Kidney epithelial cell (primary cell): Measurements from ENCODE around the gene ZNF438. TPM values are rescaled to one million over a fixed set of nuclear protein-coding genes. Genes with fewer than 3 reads are reported as not detected.

Experiments used
- DNase-seq: peaks from one replicate; pipeline ENCODE4 v3.0.0-alpha.2; 2010; ENCODE audit warnings: low read depth
- H3K27me3 ChIP-seq: 2 replicates; pipeline ENCODE4 v1.6.0; 2011; ENCODE audit warnings: low read length; ENCODE audit not compliant: control insufficient read depth, insufficient read depth
- H3K36me3 ChIP-seq: 2 replicates; pipeline ENCODE4 v1.5.1; 2011; ENCODE audit warnings: low read length; ENCODE audit not compliant: control insufficient read depth, insufficient read depth
- H3K4me3 ChIP-seq: 2 replicates; pipeline ENCODE4 v1.5.1; 2011; ENCODE audit warnings: low read depth, mild to moderate bottlenecking, control low read depth, low read length
- CTCF ChIP-seq: IDR thresholded peaks from 2 replicates; pipeline ENCODE4 v1.5.1; 2011; ENCODE audit warnings: mild to moderate bottlenecking, moderate library complexity, low read length, control low read depth, inconsistent platforms; ENCODE audit not compliant: insufficient read depth, poor library complexity, severe bottlenecking
- total RNA-seq: library from RNA; depleted of rRNA; stranded (reverse); fragments of >200 nt; gene quantifications from 2 replicates; pipeline ENCODE4 v1.2.3, GENCODE V29; 2015

Gene ZNF438
- total RNA-seq, 1 donor from 2014 or later: 3.3 TPM

GRCh38 chr10:30999070-30999712 is 32.5 kb downstream of the ZNF438 start:
- H3K36me3 ChIP-seq: no peaks in the 10 kb centered on the region
- no peak for DNase-seq
- H3K4me3 ChIP-seq: no peak overlapping the region
- TF ChIP-seq CTCF: no peak
- no peaks in the 10 kb centered on the region for H3K27me3 ChIP-seq

DNA sequence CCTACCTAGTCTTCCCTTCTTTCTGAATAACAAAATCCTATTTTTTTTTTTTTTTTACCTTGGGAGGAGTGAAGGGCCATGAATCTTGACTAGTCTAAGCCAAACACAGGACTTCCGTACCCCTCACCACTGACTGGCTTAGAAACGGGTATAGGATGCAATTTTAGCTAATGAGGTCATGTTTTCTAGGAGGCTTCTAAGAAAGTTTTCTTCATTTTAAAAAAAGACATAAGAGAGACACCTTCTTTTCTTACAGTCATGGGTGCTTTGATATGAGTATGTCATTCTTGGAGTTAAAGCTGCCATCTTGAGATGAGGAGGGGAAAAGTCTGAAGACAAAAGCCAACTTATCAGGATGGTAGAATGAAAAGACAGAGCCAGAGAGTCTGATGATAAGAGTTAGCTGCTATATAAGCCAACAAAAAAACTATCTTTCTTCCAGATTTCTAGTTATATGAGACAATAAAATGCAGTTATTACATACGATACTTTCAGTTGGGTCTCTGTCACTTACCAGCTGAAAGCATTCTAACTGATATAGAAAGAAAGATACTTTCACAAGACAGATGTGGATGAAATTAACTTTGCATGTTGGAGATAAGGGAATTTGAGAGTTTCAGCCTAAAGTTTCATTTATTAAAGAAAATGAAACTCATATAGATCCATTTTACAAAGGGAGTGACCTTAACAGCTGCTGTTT is 34.0 kb downstream of the ZNF438 start:
- no peaks in the 10 kb centered on the region for H3K27me3 ChIP-seq
- no peaks in the 10 kb centered on the region for H3K36me3 ChIP-seq
- TF ChIP-seq CTCF: no peak
- H3K4me3 ChIP-seq: no peak overlapping the region
- no peak for DNase-seq

- DNase-seq: no peak
- Histone ChIP-seq H3K4me3 (no peak overlapping the region), H3K36me3 (no peaks in the 10 kb centered on the region), H3K27me3 (no peaks in the 10 kb centered on the region)
- no peak for TF ChIP-seq CTCF
Measured at GRCh38 chr10:30996481-30997005, 35.1 kb downstream of the ZNF438 start.

GRCh38 chr10:30995081-30995770 is 36.4 kb downstream of the ZNF438 start:
- no peaks in the 10 kb centered on the region for H3K36me3 ChIP-seq
- H3K4me3 ChIP-seq: no peak overlapping the region
- no peaks in the 10 kb centered on the region for H3K27me3 ChIP-seq
- DNase-seq: no peak
- no peak for TF ChIP-seq CTCF

DNA sequence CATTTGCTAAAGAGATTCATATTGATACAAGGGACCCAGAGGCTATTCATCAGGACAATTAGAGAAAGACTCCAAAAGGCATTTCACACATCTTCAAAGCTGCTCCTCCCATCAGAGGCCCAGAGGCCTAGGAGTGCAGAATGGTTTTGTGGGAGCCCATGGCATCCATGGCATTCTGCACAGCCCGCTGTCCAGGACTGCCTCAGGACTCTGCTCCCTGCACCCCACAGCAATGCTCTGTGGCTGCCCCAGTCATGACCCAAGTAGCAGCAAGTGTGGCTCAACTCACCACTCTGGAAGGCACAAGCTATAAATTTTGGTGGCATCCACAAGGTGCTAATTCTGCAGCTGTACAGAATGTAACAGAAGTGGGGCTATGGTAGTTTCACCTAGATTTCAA is 38.5 kb downstream of the ZNF438 start:
- no peak for TF ChIP-seq CTCF
- no peaks in the 10 kb centered on the region for H3K36me3 ChIP-seq

More for the DNA sequence above, 38.5 kb downstream of the ZNF438 start:
- H3K27me3 ChIP-seq: no peaks in the 10 kb centered on the region
- no peak for DNase-seq
- H3K4me3 ChIP-seq: no peak overlapping the region
